HG02870 (cell line): ENCODE results near the gene SHOX.
"Not testable (repeated sequence)": the region's sequence is repeated elsewhere in the genome, so short reads cannot be mapped to it uniquely, and the experiment has no call there.

ENCODE experiments used
- ATAC-seq: cut with Tn5 transposase; IDR thresholded peaks from one replicate; pipeline ENCODE4 v1.9.1; 2021; ENCODE audit warnings: mild to moderate bottlenecking, moderate library complexity; ENCODE audit not compliant: unreplicated experiment

Gene SHOX

GRCh38 chrX:630612-631496 lies at the start of gene SHOX:
SHOX (plus strand) TSS chrX:630791; CDS start chrX:630898, 107 bp downstream.
- ATAC-seq: no peak

- ATAC-seq: no peak
Measured at GRCh38 chrX:581066-581465, 49.5 kb upstream of the SHOX start.

DNA sequence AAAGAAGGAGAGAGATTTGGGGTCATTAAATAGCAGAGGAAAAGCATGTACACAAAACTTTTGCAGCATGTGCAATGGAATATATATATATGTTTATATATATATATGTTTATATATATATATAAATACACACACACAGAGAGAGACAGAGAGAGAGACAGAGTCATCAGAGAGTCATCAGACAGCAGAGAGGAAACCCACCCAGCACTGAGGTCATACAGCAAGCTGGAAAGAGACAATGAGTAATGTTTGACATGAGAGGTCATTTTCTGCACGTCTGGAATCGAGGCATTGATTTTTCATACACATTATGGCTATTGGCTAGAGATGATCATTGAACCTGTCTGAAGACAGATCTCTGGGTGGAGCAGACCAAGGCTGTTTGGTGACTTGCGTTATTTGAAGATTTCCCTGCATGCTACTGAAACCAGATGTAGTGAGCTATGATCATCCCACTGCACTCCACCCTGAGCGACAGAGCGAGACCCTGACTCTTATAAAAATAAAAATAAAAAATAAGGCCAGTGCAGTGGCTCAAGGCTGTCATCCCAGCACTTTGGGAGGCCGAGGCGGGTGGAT lies 48.8 kb upstream of the SHOX start:
- no peak for ATAC-seq

DNA sequence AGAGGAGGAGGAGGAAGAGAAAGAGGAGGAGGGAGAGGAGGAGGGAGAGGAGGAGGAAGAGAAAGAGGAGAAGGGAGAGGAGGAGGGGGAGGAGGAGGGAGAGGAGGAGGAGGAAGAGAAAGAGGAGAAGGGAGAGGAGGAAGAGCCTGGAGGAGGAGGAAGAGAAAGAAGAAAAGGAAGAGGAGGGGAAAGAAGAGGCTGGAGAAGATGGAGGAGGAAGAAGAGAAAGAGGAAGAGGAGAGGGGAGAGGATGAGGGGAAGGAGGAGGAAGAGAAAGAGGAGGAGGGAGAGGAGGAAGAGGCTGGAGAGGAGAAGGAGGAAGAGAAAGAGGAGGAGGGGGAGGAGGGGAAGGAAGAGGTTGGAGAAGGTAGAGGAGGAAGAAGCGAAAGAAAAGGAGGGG lies 46.0 kb upstream of the SHOX start:
- no peak for ATAC-seq

DNA sequence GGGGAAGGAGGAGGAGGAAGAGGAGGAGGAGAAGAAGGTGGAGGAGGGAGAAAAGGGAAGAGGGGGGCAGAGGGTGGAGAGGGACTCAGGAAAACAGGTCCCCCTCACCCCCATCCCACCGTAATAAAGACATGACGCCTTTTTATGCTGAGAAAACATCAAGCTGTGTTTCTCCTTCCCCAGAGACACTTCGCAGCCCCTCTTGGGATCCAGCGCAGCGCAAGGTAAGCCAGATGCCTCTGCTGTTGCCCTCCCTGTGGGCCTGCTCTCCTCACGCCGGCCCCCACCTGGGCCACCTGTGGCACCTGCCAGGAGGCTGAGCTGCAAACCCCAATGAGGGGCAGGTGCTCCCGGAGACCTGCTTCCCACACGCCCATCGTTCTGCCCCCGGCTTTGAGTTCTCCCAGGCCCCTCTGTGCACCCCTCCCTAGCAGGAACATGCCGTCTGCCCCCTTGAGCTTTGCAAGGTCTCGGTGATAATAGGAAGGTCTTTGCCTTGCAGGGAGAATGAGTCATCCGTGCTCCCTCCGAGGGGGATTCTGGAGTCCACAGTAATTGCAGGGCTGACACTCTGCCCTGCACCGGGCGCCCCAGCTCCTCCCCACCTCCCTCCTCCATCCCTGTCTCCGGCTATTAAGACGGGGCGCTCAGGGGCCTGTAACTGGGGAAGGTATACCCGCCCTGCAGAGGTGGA lies 45.3 kb upstream of the SHOX start:
- no peak for ATAC-seq

DNA sequence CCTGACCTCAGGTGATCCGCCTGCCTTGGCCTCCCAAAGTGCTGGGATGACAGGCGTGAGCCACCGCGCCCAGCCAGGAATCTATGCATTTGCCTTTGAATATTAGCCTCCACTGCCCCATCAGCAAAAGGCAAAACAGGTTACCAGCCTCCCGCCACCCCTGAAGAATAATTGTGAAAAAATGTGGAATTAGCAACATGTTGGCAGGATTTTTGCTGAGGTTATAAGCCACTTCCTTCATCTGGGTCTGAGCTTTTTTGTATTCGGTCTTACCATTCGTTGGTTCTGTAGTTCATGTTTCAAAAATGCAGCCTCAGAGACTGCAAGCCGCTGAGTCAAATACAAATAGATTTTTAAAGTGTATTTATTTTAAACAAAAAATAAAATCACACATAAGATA lies 44.2 kb upstream of the SHOX start:
- ATAC-seq: no peak

DNA sequence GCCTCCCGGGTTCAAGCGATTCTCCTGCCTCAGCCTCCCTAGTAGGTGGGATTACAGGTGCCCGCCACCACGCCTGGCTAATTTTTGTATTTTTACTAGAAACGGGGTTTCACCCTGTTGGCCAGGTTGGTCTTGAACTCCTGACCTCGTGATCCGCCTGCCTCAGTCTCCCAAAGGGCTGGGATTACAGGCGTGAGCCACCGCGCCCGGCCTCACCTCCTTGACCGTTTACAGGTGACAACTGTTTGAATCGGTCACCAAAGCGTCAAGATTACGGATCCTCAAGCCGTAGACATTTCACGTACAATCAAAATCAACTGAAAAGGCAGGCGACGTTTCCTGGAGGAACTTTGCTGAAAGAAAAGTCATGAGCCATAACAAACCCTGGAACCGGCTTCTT lies 41.3 kb upstream of the SHOX start:
- not testable (repeated sequence) for ATAC-seq

DNA sequence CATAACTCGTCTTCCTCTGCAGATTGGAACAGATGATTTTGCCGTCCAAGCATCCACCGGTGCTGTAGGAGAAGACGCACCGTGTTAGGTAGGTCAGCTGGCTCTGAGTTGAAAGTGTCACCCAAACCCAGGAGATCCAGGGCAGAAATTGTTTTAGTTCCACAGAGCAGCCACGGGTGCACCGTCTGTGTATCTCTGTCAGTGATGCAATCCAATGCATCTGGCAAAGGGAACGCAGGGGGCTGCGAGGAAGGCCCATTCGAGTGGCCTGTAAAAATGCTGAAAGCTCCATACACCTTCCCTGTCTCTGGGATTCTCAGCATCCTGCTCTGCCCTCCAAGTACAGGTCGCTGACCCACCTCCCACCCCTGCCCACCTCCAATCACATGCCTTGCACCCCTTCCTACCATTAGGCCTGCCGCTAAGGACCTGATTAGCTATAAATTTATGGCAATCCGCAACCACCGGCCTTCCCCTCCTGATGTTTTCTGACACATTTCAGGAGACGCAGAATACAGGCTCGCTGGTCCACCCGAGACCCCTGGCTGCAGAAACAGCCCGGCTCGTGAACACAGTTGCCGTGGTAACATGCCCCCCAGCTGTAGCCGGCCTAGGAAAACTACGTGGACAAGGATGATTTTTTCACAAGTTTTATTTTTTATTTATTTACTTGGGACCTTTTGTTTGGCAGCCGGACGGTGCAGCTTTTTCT lies 39.7 kb upstream of the SHOX start:
- ATAC-seq: no peak

GRCh38 chrX:599837-600715 lies 30.5 kb upstream of the SHOX start:
- ATAC-seq: no peak

DNA sequence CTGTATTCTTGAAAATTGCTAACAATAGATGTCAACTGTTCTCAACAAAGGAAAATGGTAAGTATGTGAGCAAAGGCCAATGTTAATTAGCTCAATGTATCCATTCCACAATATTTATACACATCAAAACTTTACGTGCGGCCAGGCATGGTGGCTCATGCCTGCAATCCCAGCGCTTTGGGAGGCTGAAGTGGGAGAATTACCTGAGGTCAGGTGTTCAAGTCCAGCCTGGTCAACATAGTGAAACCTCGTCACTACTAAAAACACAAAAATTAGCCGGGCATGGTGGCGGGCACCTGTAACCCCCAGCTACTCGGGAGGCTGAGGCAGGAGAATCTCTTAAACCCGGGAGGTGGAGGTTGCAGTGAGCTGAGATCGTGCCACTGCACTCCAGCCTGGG lies 27.6 kb upstream of the SHOX start:
- not testable (repeated sequence) for ATAC-seq

DNA sequence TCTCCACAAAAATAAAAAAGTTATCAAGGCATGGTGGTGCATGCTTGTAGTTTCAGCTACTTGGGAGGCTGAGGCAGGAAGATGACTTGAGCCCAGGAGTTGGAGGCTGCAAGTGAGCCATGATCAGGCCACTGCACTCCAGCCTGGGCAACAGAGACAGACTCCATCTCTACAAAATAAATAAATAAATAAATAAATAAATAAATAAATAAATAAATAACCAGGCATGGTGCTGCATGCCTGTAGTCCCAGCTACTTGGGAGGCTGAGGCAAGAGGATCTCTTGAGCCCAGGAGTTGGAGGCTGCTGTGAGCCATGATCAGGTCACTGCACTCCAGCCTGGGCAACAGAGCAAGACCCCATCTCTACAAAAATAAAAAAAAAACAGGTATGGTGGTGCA lies 26.0 kb upstream of the SHOX start:
- ATAC-seq: not testable (repeated sequence)

GRCh38 chrX:608088-608487 lies 22.5 kb upstream of the SHOX start:
- not testable (repeated sequence) for ATAC-seq

DNA sequence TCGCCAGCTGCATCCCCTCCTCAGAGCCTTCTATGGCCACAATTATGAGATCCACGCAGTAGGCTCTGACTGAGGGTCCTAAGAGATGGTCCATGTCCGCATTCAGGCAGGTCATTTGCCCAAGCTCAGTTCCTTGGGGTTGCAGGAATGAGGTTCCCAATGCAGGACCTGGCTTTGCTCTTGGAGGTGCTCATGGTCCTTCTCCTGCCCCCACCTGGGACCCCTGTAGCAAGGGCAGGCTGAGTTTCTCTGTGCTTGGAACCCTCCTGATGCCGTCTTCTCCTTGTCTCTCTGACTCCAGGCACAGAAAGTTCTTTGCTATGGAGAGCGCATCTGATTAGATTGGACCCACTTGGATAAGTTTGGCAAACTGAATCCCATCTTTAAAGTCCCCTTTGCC lies 16.5 kb upstream of the SHOX start:
- no peak for ATAC-seq

DNA sequence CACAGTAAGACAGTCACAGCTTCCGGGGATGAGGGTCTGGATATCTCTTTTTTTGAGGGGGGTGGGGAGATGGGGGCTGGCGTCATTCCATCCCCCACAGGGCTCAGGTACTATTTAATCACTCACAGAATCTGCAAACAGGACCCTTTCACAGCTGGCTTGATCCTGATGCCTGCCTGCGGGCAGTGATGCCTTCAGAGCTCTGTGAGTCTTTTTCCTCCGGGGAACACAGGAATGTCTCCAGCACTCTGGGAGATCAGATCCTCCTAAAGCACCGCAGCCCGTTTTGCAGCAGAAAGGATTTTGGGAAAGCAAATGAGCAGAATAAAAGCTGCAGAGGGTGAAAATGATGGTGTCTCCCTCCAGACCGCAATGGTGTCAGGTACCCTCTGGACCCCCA lies 13.2 kb upstream of the SHOX start:
- no peak for ATAC-seq

DNA sequence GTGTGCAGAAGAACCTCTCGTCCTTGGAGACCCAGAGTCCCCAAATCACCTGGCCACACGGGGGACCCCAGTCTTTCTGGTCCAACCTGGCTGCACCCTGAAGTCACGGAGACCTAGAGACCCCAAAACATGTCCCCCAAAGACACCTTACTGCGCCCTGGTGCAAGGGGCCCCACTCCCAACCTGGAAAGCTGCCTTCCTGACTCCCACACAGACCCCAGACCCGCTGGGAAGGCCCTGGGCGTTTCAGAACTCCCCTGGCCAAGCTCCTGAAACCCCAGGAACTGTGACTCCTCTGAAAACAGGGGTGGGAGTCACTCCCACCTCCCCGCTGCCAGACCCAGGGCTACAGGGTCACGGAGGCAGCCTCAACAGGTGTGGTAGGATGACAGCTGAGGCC lies 12.7 kb upstream of the SHOX start:
- no peak for ATAC-seq

DNA sequence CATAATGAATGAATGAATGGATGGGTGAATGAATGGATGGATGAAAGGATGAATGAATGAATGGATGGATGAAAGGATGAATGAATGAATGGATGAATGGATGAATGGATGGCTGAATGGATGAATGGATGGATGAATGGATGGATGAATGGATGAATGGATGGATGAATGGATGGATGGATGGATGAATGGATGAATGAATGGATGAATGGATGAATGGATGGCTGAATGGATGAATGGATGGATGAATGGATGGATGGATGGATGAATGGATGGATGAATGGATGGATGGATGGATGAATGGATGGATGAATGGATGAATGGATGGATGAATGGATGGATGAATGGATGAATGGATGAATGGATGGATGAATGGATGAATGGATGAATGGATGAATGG lies 12.3 kb upstream of the SHOX start:
- ATAC-seq: not testable (repeated sequence)

DNA sequence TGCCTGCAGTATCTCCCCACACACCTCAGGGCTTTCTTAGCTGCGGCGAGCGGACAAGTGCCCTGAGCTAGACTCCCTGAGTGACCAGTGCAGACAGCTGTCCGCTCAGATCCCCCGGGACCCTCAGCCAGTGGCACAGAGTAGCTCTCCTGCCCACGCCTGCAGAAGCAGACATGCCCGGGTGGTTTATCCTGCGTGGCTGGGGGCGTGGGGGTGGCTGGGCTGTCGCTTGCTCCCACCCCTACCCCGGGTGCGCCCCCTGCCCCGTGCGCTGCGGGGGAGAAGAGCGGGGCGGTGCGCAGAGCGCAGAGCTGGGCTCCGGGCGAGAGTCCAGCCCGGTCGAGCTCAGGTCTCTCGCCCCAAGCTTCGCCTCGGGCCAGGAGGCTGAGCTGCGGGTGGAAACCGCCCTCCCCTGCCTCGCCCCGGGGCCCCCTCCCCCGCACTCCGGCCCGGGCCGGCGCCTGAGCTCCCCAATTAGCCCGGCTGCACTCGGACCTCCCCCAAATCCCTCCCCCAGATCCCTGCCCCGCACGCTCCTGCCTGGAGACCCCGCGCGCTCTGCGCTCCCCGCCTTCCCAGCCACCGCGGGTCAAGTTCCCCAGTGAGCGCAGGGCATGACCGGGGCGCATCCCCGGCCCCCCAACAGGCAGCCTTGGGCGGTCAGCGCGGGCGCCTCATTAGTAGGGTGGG lies 11.7 kb upstream of the SHOX start:
- no peak for ATAC-seq

DNA sequence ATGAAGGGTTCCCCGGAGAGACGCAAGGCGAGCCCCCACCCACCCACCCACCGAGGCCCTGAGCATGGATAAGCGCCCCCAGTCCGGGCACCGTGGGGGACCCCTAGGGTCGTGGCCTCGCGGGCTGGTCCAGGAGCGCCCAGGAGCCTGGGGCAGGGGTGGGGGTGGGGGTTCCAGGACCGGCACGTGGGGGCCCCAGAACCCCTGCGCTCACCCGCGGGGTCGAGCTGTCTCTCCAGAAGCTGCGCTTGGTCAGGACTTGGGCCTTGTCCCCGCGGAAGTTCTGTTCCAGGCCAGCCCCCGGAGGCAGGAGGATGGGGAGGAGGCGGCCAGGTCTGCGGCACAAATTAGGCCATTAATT lies 11.2 kb upstream of the SHOX start:
- no peak for ATAC-seq

DNA sequence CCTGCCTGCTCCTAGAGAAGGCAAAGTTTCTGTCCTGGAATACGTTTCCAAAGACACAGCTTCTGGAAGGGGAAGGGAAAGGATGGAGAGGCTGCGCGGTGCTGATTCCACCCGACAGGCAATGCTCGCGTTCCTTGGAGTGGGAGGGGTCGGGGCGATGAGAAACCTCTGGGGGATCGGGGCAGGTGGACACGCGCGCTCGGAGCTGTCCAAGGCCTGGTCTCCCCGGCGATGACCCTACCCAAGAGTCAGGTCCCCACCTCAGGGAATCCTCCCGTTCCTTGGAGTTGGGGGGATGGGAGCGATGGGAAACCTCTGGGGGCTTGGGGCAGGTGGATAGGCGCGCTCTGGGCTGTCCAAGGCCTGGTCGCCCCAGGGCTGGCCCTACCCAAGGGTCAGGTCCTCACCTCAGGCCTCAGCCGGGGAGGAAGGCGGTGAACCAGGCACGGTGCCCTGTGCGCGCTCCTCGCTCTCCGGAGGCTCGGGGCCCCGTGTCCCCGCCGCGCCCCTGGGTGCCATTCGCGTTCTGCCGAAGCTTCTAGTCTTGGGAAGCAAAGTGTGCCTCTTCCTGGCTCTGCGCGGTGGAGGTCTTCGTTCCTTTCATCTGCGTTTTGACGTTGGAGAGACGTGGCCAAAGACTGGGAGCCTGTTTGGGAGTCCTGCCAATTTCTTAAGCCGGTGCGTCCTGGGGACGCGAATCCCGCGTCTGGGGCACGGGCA lies 10.6 kb upstream of the SHOX start:
- ATAC-seq: no peak
